Ishikawa (cell line): Measurements from ENCODE around the gene CCDC192.

Experiments
- CEBPB ChIP-seq: IDR thresholded peaks from 2 replicates; pipeline ENCODE4 v1.6.1; 2012
- CREB1 ChIP-seq: IDR thresholded peaks from 2 replicates; pipeline ENCODE4 v1.6.1; 2012; ENCODE audit warnings: low read depth
- EP300 ChIP-seq: IDR thresholded peaks from 2 replicates; pipeline ENCODE4 v1.6.1; 2012; ENCODE audit warnings: borderline replicate concordance
- FOXM1 ChIP-seq: IDR thresholded peaks from 2 replicates; pipeline ENCODE4 v1.6.1; 2012; ENCODE audit warnings: low read depth, borderline replicate concordance
- USF1 ChIP-seq: IDR thresholded peaks from 2 replicates; pipeline ENCODE4 v1.6.1; 2012
- TF ChIP-seq, protein P1 (sequence below): IDR thresholded peaks from 2 replicates; pipeline ENCODE4 v1.6.1; 2012

DNA sequence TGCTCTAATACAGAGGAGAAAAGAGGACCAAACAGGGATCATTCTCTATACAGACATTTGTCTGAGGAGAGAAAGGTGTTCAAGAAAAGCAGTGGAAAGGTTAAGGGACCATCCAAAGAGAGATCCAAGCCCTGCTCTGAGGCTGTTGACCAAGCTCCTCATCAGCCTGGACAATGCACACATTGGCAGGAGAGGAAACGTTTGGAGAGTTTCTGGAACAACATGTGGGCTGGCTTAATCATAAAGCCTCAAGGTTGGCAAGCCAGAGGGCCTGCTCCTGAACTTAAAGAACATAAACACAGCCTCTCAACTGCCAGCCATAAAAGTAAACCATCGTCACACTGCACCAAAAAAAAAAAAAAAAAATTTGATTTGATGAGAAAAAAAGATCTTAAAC is 196.0 kb downstream of the CCDC192 start:
- TF ChIP-seq FOXM1 (no peak), EP300 (no peak), CREB1 (no peak), USF1 (no peak), CEBPB (no peak)
- TF ChIP-seq, protein P1, sequence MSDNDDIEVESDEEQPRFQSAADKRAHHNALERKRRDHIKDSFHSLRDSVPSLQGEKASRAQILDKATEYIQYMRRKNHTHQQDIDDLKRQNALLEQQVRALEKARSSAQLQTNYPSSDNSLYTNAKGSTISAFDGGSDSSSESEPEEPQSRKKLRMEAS = no peak
